Glomerular visceral epithelial cell (primary cell): Measurements from ENCODE around the gene CCRL2.
A peak's percentile ranks its signal among the peaks of the same experiment; 100 is the strongest.
"Not testable (repeated sequence)": the region's sequence is repeated elsewhere in the genome, so short reads cannot be mapped to it uniquely, and the experiment has no call there.

Experiments
- DNase-seq: peaks from one replicate; pipeline ENCODE4 v3.0.0-alpha.2; 2016; ENCODE audit errors: extremely low spot score

Gene CCRL2

GRCh38 chr3:46405301-46406019, 1.6 kb upstream of the CCRL2 start:
- DNase-seq: no peak

- no peak for DNase-seq
Measured at GRCh38 chr3:46406443-46406787, 644 bp upstream of the CCRL2 start.

- DNase-seq: no peak
Measured at GRCh38 chr3:46407970-46408369, 911 bp downstream of the CCRL2 start.

- DNase-seq: no peak
Measured at GRCh38 chr3:46408853-46409252, 1.8 kb downstream of the CCRL2 start.

- no peak for DNase-seq
Measured at GRCh38 chr3:46409739-46410489, 2.9 kb downstream of the CCRL2 start.

- no peak for DNase-seq
Measured at GRCh38 chr3:46410669-46411068, 3.6 kb downstream of the CCRL2 start.

GRCh38 chr3:46411271-46411670, 4.2 kb downstream of the CCRL2 start:
- DNase-seq: no peak

- no peak for DNase-seq
Measured at GRCh38 chr3:46412786-46413298, 5.8 kb downstream of the CCRL2 start.

- no peak for DNase-seq
Measured at GRCh38 chr3:46413951-46414350, 6.9 kb downstream of the CCRL2 start.

- DNase-seq: no peak
Measured at GRCh38 chr3:46414739-46415138, 7.7 kb downstream of the CCRL2 start.

- DNase-seq: no peak
Measured at GRCh38 chr3:46416125-46416810, 9.2 kb downstream of the CCRL2 start.

GRCh38 chr3:46416811-46417510, 9.9 kb downstream of the CCRL2 start:
- DNase-seq: no peak

GRCh38 chr3:46417841-46418611, 11.0 kb downstream of the CCRL2 start:
- DNase-seq: no peak

GRCh38 chr3:46419816-46420215, 12.8 kb downstream of the CCRL2 start:
- DNase-seq: no peak

GRCh38 chr3:46420931-46421330, 13.9 kb downstream of the CCRL2 start:
- no peak for DNase-seq

GRCh38 chr3:46422617-46423016, 15.6 kb downstream of the CCRL2 start:
- DNase-seq: no peak

- DNase-seq: peak; percentile 3
Measured at GRCh38 chr3:46423588-46423987, 16.5 kb downstream of the CCRL2 start.

- DNase-seq: not testable (repeated sequence)
Measured at GRCh38 chr3:46426476-46426875, 19.4 kb downstream of the CCRL2 start.

- DNase-seq: not testable (repeated sequence)
Measured at GRCh38 chr3:46427404-46427803, 20.3 kb downstream of the CCRL2 start.

GRCh38 chr3:46427916-46428833, 21.1 kb downstream of the CCRL2 start:
- no peak for DNase-seq
